ENCODE results near the gene ALDH1L1.

GRCh38 chr3:126199256-126199655 is 18.9 kb upstream of the ALDH1L1 start:
- TF ChIP-seq CTCF (conservative IDR thresholded peaks at IDR 0.05; ENCODE audit: low read depth, low read length) (no peak), EZH2phosphoT487 (IDR thresholded peaks at IDR 0.05; ENCODE audit: borderline replicate concordance, low read length) (no peak)

Data from PC-3 (cell line).